Activated gamma-delta T cell treated with anti-CD3 and anti-CD28 coated beads, Interleukin-2, amount 50 U/mL, for 16 hours (primary cell): ENCODE results near the gene NGEF.
"Not testable (repeated sequence)": the region's sequence is repeated elsewhere in the genome, so short reads cannot be mapped to it uniquely, and the experiment has no call there.

Experiments
- DNase-seq: peaks from one replicate; pipeline ENCODE4 v3.0.0-alpha.2; 2020; ENCODE audit warnings: low read depth

Gene NGEF, protein sequence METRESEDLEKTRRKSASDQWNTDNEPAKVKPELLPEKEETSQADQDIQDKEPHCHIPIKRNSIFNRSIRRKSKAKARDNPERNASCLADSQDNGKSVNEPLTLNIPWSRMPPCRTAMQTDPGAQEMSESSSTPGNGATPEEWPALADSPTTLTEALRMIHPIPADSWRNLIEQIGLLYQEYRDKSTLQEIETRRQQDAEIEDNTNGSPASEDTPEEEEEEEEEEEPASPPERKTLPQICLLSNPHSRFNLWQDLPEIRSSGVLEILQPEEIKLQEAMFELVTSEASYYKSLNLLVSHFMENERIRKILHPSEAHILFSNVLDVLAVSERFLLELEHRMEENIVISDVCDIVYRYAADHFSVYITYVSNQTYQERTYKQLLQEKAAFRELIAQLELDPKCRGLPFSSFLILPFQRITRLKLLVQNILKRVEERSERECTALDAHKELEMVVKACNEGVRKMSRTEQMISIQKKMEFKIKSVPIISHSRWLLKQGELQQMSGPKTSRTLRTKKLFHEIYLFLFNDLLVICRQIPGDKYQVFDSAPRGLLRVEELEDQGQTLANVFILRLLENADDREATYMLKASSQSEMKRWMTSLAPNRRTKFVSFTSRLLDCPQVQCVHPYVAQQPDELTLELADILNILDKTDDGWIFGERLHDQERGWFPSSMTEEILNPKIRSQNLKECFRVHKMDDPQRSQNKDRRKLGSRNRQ

DNA sequence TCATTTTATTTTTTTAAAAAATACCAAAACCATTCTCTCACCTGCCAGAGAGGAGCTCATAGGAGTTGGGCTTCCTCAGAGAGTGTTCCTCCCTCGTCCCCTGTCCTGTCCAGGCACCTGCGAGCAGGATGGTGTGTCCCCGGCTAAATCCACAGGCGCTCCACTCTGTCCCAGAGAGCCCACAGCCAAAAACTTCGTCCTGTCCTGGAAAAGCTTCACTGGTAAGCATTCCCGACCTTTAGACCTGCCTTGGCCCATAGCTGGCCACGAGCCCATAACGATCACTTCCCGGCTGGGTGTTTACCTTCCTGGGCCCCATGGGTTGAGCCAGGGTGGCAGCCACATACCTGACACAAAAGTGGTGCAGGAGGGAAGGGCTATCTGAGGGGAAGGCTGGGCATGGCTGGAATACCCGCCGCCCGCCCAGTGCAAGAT is at the start of gene NGEF:
NGEF (minus strand) TSS at position 230 of the 435 bp plus-strand sequence. CDS start 38,366 bp downstream, outside the sequence.
- no peak for DNase-seq

DNA sequence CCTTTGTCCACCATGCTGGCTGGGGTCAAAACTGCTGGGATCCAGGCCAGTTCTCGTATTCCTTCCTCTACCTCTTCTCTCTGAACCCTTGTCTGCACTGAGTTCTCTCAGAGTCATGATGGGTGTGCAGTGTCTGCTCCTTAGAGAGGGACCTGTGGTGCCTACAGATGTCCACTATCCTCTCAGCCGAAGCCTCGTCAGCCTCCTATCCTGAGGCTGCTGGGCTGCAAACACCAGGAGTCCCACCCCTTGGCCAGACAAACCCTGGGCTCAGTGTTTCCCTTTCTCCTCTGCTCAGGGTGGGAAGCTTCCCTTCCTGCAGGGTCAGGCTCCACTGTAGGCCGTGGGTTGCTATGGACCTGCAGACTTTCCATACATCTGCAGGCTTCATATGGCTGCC is 49.4 kb upstream of the NGEF start:
- DNase-seq: no peak

GRCh38 chr2:233061591-233062450 is 48.8 kb upstream of the NGEF start:
- no peak for DNase-seq

GRCh38 chr2:233060980-233061590 is 48.0 kb upstream of the NGEF start:
- no peak for DNase-seq

DNA sequence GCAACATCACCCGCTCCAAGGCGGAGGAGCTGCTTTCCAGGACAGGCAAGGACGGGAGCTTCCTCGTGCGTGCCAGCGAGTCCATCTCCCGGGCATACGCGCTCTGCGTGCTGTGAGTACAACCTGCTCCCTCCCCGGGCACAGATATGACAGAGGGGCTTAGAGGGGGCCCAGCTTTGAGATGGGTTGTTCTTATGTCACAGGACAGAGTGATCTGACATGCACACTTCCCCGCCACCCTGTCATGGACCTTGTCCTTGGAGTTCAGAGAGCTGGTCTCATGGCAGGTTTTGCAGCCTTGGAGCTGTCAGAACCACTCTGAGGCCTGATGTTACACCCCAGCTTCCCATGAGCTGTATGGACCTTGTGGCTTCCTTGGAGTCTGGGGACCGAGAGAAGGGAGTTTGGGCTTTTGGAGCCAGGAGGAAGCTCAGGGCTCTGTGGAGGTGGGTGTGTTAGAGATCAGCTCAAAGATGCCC is 47.5 kb upstream of the NGEF start:
- DNase-seq: no peak

DNA sequence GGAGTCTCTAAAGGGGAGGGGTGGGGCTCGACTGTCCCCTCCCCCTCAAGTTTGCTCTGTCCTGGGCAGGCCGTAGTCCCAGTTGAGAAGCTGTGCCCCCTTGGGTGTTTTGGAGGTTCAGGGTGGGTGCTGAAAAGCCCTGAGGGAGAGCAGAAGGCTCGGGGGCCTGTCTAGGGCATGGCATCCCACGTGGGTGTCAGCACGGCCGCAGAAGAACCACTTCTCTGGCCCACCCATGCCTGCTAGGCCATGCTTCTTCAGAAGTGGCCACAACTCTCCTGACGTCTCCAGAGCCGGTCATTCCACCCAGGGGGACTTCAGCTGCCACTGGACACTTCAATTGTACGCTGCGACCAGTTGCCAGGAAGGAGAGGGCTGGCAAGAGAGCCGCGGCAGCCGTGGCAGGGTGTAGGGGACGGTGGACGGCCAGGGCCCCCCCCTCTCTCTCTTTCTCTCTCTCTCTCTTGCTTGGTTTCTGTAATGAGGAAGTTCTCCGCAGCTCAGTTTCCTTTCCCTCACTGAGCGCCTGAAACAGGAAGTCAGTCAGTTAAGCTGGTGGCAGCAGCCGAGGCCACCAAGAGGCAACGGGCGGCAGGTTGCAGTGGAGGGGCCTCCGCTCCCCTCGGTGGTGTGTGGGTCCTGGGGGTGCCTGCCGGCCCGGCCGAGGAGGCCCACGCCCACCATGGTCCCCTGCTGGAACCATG is 46.9 kb upstream of the NGEF start, which contains the start of gene INPP5D:
INPP5D (plus strand) TSS at position 546 of the 704 bp plus-strand sequence; CDS start at position 683, 137 bp downstream.
- DNase-seq: peak; percentile 60

DNA sequence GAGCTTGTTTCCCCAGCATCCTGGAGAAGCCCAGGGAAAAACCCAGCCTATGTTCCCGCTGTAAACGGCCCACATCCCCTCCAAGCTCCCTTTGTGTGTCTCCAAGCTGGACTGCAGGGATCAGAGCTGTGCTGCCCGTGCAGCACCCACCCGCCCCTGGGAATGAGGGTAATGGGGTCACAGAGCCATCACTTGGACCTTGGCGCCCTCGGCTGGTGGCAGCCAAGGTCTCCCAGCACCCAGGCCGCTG is 46.4 kb upstream of the NGEF start:
- DNase-seq: no peak

- DNase-seq: no peak
These were observed 45.9 kb upstream of the NGEF start for GRCh38 chr2:233058717-233059546.

- DNase-seq: no peak
These were observed 44.0 kb upstream of the NGEF start for GRCh38 chr2:233056961-233057605.

DNA sequence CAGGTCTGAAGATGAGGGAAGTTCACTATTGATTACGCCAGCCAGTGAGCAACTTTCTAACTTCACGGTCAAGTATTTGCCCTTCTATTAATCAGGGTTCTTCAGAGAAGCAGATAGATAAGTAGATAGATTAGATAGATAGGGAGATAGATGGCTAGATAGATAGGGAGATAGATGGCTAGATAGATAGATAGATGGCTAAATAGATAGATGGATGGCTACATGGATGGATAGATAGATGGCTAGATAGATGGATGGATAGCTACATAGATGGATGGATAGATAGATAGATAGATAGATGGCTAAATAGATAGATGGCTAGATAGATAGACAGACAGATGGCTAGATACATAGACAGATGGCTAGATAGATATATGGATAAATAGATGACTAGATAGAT is 42.3 kb upstream of the NGEF start:
- no peak for DNase-seq

DNA sequence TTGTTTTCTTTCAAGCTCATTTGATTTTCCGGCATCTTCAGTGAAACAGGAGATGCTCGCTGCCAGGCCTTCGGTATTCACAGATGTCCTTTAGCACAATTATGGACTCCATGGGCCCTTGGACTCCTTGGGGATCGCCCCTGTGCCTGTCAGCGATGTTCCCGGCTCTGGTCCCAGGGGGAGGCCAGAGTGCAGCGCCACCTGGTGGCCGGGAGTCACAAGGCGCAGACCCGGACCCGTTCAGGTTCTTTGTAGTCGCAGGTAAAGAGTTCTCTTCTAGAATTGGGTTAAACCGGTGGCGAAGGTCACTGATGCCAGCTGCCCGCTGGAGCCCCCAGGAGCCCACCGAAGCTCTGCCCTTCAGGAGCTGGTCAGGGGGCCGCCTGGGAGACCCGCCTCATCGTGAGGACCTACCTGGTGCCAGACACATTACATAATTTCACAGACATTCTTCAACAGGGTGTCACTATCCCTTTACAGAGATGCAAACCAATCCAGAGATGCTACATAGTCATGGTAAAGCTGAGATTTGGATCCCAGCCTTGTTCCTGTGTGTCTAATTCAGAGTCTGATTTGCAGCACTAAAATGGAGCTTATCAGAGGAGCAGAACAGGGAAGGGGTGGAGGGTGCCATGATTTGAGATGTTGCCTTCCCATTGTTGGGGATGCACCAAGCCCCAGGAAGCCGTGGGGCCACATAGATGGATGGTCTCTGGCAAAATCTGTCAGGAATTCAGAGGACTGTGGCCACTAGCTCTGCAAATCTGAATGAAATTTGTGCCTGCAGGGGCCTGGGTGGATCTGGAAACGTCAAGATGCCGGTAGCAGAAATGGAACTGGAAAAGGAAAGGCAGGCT is 41.1 kb upstream of the NGEF start:
- peak; percentile 61 for DNase-seq

- not testable (repeated sequence) for DNase-seq
These were observed 39.5 kb upstream of the NGEF start for GRCh38 chr2:233052517-233052916.

DNA sequence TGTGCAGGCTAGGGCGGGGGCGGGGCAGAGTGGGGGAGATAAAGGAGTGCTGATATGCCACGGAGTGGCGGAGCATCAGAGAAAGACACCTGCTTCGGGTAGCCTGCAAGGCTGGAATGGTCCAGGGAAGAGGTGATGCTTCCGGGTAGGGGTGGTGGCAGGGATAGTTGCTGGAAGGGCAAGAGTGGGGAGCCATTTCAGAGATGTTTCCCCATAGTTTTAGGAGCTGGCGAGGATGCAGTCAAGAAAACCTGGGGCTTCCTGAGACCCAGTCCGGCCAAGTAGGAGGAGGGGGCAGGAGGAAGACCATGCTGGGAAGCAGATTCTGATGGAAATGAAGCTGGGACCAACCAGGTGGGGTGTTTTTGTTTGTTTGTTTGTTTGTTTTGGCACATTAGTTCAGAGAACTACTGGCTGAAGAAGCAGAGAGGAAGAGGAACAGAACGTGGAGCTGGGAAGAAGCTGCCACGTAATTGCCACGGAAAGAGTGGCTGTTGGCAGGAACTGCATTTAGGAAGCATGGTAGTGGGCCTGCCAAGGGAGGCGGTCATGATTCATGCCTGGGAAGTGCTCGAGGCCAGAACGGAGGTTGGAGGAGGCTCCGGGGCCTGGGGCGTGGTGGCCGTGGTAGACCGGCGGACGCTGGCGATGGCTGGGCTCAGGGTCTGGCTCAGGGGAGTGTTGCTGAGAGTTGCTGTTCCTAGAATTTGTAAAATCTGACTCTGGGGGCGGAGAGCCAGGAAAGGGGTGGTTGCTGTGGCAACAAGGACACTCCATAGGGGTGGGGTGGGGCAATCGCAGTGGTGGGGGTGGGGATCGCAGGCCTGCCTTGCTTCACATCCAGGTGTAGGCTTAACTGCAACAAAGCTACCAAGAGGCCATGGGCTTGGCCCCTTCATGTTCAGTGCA is 38.4 kb upstream of the NGEF start:
- DNase-seq: no peak

GRCh38 chr2:233049194-233049761 is 36.2 kb upstream of the NGEF start:
- no peak for DNase-seq

DNA sequence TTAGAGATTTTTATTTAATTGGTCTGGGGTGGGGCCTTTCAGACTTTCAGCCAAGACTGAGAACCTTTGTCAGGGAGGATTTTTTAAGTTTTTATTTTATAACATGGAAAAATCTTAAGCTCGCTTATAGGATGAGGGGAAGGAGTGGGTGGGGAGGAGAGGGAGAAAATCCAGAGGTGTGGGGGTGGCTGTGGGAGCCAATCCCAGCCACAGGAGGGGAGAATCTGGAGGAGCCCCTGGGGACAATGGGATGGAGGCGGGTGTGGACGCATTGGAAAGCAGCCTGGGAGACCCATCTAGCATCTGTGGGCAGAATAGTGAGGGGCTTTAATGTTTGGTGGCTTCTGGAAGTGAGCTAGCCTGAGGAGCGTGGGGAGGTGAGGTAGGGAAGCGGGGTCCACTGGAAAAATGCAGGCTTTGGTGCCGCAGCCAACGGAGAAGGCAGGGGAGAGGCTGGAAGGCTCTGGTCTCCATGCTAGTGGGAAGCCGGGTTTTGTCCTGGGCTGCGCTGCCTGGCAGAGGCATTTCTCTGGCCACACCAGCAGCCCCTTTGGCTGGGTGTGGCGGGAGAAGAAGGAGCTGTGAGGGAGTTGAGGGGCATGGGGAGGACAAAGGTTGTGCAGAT is 35.6 kb upstream of the NGEF start:
- DNase-seq: no peak

- no peak for DNase-seq
These were observed 34.6 kb upstream of the NGEF start for GRCh38 chr2:233047667-233048066.

DNA sequence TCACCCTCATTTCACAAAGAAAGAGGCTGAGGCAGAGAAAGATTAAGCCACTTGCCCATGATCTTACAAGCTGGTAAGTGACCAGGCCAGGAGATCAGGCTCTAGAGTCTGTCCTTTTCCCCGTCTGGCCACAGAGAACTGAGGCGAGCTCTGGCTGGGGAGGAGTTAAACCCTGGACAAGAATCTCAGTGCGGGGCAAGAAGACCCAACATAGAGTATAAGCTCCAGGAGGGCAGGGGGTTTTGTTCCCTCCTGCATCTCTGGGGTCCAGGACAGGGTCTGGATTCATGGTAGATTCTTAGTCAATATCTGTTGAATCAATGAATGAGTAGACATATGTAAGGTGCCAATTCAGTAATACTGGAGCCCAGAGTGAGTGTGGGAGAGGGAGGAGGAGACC is 34.1 kb upstream of the NGEF start:
- no peak for DNase-seq
